ENCODE data around the gene RSBN1L. TPM values are rescaled to one million over a fixed set of nuclear protein-coding genes. Genes with fewer than 3 reads are reported as not detected.
"Not testable (repeated sequence)": the region's sequence is repeated elsewhere in the genome, so short reads cannot be mapped to it uniquely, and the experiment has no call there.

RSBN1L gene
- total RNA-seq, 2 donors from 2014 or later: 14.9 to 19.2 TPM

- ATAC-seq (replicated peaks in 1 of 2): no peak
- Mint-ChIP-seq H3K9me3 (no peaks in the 10 kb centered on the region), H3K4me1 (ENCODE audit: low read depth) (peaks cover 9% of the 10 kb centered on the region), H3K27me3 (ENCODE audit: low read depth) (no peaks in the 10 kb centered on the region), H3K4me3 (no peak overlapping the region), H3K27ac (no peak overlapping the region), H3K36me3 (ENCODE audit: insufficient read depth in 2 of 2) (peaks cover 3 to 14% of the 10 kb centered on the region in 2 donors)
- DNase-seq: no peak
Observed at GRCh38 chr7:77770316-77770715, 74.1 kb downstream of the RSBN1L start.

DNA sequence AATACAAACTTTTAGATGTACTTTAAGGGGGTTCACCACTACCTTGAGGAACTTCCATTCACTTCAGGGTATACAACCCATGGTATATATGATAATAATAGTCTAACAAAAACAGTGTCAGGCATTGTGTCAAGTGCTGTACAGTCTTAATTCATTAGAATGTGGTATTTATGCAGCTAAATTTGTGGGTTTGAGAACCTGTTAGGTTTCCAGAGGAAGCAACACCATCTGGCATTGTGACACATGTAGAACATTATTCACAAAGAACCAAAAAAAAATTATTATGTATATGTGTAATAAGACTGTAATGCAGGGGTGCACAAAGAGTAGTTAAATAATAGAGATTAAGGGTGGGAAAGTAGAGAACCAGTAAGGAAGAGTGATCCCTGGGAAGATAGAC, 75.6 kb downstream of the RSBN1L start:
- Mint-ChIP-seq H3K4me1 (ENCODE audit: low read depth) (peaks cover 5% of the 10 kb centered on the region), H3K27ac (peak overlapping the region; percentile 6), H3K36me3 (ENCODE audit: insufficient read depth in 2 of 2) (peaks cover 3 to 21% of the 10 kb centered on the region in 2 donors), H3K4me3 (no peak overlapping the region), H3K27me3 (ENCODE audit: low read depth) (no peaks in the 10 kb centered on the region), H3K9me3 (no peaks in the 10 kb centered on the region)
- ATAC-seq (replicated peaks in 1 of 2): no peak
- DNase-seq: no peak

DNA sequence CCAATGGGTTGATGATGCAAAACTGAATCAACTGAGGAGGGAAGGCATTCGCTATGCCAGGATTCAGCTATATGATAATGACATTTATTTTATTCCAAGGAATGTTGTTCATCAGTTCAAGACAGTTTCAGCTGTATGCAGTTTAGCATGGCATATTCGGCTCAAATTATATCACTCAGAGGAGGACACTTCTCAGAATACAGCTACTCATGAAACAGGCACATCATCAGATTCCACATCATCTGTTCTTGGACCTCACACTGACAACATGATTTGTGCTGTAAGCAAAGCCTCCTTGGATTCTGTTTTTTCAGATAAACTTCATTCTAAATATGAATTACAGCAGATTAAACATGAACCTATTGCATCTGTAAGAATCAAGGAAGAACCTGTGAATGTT, 82.3 kb downstream of the RSBN1L start:
- Mint-ChIP-seq H3K36me3 (ENCODE audit: insufficient read depth in 2 of 2) (peaks cover 0 to 20% of the 10 kb centered on the region in 2 donors), H3K4me3 (no peak overlapping the region), H3K27ac (no peak overlapping the region), H3K4me1 (ENCODE audit: low read depth) (no peaks in the 10 kb centered on the region), H3K27me3 (ENCODE audit: low read depth) (no peaks in the 10 kb centered on the region), H3K9me3 (no peaks in the 10 kb centered on the region)
- no peak for ATAC-seq (replicated peaks in 1 of 2)
- DNase-seq: no peak

DNA sequence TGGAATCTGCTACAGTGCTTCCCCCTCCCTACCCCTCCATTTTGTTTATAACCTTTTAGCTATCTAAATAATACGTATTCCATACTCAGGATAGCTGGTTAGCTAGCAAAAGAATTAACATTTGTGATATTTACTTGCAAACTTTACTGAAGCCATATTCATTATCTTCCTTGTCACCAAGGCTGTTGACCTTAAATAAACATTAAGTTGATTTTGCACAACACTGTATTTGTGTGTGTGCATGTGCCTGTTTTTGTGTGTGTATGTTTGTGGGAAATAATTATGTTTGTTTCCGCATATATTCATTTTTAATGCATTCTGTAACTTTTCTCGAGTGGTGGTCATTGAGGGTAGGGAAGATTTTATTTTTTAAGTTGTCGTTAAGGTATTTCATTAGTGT, 86.1 kb downstream of the RSBN1L start:
- no peak for ATAC-seq (replicated peaks in 1 of 2)
- Mint-ChIP-seq H3K9me3 (no peaks in the 10 kb centered on the region), H3K36me3 (ENCODE audit: insufficient read depth in 2 of 2) (peaks cover 0 to 23% of the 10 kb centered on the region in 2 donors), H3K27ac (no peak overlapping the region), H3K4me1 (ENCODE audit: low read depth) (no peaks in the 10 kb centered on the region), H3K27me3 (ENCODE audit: low read depth) (no peaks in the 10 kb centered on the region), H3K4me3 (no peak overlapping the region)
- no peak for DNase-seq

DNA sequence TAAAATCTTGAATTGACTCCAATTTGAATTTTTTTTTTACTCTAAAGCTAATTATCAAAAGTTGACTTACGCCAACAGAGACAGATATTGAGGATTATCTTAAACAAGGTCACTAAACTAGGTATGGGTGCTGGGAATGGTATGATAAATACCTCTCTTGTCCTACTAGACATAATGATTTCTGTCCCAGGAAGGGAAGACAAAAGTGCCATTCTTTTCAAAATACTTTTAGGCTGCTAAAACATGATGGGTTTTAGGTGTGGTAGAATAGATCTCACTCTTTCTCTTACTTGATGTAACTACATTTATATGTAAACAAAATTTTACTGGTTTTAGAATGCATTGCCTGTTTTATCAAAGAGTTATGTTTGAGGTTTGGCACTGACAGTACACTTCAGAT, 86.9 kb downstream of the RSBN1L start:
- H3K27ac Mint-ChIP-seq: no peak overlapping the region
- no peak overlapping the region for H3K4me3 Mint-ChIP-seq
- H3K4me1 Mint-ChIP-seq (ENCODE audit: low read depth): no peaks in the 10 kb centered on the region
- ATAC-seq (replicated peaks in 1 of 2): no peak
- H3K36me3 Mint-ChIP-seq (ENCODE audit: insufficient read depth in 2 of 2): peaks cover 0 to 22% of the 10 kb centered on the region in 2 donors
- no peak for DNase-seq
- no peaks in the 10 kb centered on the region for H3K27me3 Mint-ChIP-seq (ENCODE audit: low read depth)
- H3K9me3 Mint-ChIP-seq: no peaks in the 10 kb centered on the region

DNA sequence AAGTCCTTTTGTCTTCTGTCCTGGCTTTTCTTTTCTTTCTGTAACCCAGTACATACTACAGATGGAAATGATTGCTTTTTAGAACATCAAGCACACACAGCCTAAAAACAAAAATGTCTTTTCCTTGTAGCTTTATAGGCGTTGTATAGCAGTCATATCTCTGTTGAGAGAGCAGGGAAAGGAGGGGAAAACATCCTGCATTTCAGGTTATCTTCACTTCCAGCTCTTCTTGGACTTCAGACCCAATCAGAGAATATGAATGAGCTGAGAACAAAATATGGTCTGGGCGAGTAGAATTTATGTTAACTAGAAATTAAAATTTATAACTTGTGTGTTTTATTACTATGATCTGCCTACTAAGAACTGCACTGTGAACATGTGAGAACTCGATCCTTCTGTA, 87.3 kb downstream of the RSBN1L start:
- Mint-ChIP-seq H3K4me1 (ENCODE audit: low read depth) (no peaks in the 10 kb centered on the region), H3K4me3 (no peak overlapping the region), H3K27me3 (ENCODE audit: low read depth) (no peaks in the 10 kb centered on the region), H3K27ac (no peak overlapping the region), H3K36me3 (ENCODE audit: insufficient read depth in 2 of 2) (peaks cover 0 to 20% of the 10 kb centered on the region in 2 donors), H3K9me3 (no peaks in the 10 kb centered on the region)
- DNase-seq: no peak
- ATAC-seq (replicated peaks in 1 of 2): no peak

DNA sequence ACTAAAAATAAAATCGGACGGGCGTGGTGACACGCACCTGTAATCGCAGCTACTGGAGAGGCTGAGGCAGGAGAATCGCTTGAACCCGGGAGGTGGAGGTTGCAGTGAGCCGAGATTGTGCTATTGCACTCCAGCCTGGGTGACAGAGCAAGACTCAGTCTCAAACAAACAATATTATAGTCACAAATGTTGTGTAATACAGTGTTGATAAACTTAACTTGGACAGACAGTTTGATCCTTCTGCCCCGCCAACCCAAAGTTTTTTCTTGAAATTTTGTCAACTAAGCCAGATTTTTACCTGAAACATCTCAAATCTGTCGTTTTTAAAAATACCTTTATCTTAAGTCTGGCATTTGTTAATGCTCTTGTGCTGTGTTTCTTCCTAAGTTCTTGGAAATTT, 88.2 kb downstream of the RSBN1L start:
- not testable (repeated sequence) for H3K27me3 Mint-ChIP-seq (ENCODE audit: low read depth); ATAC-seq (replicated peaks in 1 of 2); H3K9me3 Mint-ChIP-seq; DNase-seq; H3K4me1 Mint-ChIP-seq (ENCODE audit: low read depth); H3K27ac Mint-ChIP-seq; H3K4me3 Mint-ChIP-seq
- peaks cover 2 to 18% of the 10 kb centered on the region in 2 donors for H3K36me3 Mint-ChIP-seq (ENCODE audit: insufficient read depth in 2 of 2)

- DNase-seq (no peak), ATAC-seq (replicated peaks in 1 of 2) (no peak)
- H3K9me3 Mint-ChIP-seq: no peaks in the 10 kb centered on the region
- no peaks in the 10 kb centered on the region for H3K4me1 Mint-ChIP-seq (ENCODE audit: low read depth)
- no peaks in the 10 kb centered on the region for H3K27me3 Mint-ChIP-seq (ENCODE audit: low read depth)
- H3K27ac Mint-ChIP-seq: no peak overlapping the region
- H3K36me3 Mint-ChIP-seq (ENCODE audit: insufficient read depth in 2 of 2): peaks cover 2 to 18% of the 10 kb centered on the region in 2 donors
- no peak overlapping the region for H3K4me3 Mint-ChIP-seq
Observed at GRCh38 chr7:77786018-77786417, 89.8 kb downstream of the RSBN1L start.

DNA sequence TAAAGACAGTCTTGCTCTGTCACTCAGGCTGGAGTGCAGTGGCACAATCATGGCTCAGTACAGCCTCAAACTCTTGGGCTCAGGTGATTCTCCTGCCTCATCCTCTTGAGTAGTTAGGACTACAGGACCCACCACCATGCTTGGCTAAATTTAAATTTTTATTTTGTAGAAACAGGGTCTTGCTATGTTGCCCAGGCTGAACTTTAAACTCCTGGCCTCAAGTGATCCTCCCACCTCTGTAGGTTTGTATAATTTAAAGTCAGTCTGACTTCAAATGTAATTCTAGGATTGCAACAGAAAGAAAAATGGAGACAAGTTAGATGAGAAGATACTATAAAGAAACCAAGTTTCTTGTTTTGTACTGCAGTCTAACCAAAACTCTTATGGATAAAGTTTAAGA, 90.5 kb downstream of the RSBN1L start:
- H3K27ac Mint-ChIP-seq: no peak overlapping the region
- H3K4me3 Mint-ChIP-seq: no peak overlapping the region
- ATAC-seq (replicated peaks in 1 of 2) (no peak), DNase-seq (no peak)
- H3K9me3 Mint-ChIP-seq: no peaks in the 10 kb centered on the region
- no peaks in the 10 kb centered on the region for H3K4me1 Mint-ChIP-seq (ENCODE audit: low read depth)
- H3K36me3 Mint-ChIP-seq (ENCODE audit: insufficient read depth in 2 of 2): peaks cover 2 to 18% of the 10 kb centered on the region in 2 donors
- no peaks in the 10 kb centered on the region for H3K27me3 Mint-ChIP-seq (ENCODE audit: low read depth)

GRCh38 chr7:77788327-77788902, 92.2 kb downstream of the RSBN1L start:
- Mint-ChIP-seq H3K4me3 (no peak overlapping the region), H3K36me3 (ENCODE audit: insufficient read depth in 2 of 2) (peaks cover 2 to 16% of the 10 kb centered on the region in 2 donors), H3K9me3 (no peaks in the 10 kb centered on the region), H3K27ac (peak overlapping the region; percentile 22), H3K27me3 (ENCODE audit: low read depth) (no peaks in the 10 kb centered on the region), H3K4me1 (ENCODE audit: low read depth) (no peaks in the 10 kb centered on the region)
- ATAC-seq (replicated peaks in 1 of 2) (no peak), DNase-seq (no peak)

GRCh38 chr7:77791336-77791735, 95.1 kb downstream of the RSBN1L start:
- peaks cover 0 to 2% of the 10 kb centered on the region in 2 donors for H3K36me3 Mint-ChIP-seq (ENCODE audit: insufficient read depth in 2 of 2)
- no peaks in the 10 kb centered on the region for H3K9me3 Mint-ChIP-seq
- no peak overlapping the region for H3K4me3 Mint-ChIP-seq
- DNase-seq (no peak), ATAC-seq (replicated peaks in 1 of 2) (no peak)
- no peak overlapping the region for H3K27ac Mint-ChIP-seq
- peaks cover 15% of the 10 kb centered on the region for H3K4me1 Mint-ChIP-seq (ENCODE audit: low read depth)
- H3K27me3 Mint-ChIP-seq (ENCODE audit: low read depth): no peaks in the 10 kb centered on the region

DNA sequence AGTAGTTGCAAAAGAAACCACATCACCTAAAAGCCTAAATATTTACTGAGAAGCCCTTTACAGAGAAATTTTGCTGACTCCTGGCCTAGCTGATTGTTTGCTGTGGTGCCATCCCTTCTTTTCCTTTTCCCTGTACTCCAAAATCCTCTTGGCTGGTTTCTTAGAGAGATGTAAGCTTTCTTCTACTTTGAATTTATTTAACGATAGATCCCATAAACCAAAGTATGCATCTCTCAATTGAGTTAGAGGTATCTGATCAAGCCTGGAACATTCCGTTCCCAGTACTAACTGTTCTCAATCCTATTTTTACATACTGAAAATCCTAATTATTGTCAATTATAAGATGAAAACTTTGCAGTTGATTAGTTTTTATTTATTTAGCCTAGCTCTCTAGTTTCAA, 95.7 kb downstream of the RSBN1L start:
- ATAC-seq (replicated peaks in 1 of 2) (no peak), DNase-seq (no peak)
- H3K4me3 Mint-ChIP-seq: no peak overlapping the region
- H3K4me1 Mint-ChIP-seq (ENCODE audit: low read depth): peaks cover 20% of the 10 kb centered on the region
- no peaks in the 10 kb centered on the region for H3K9me3 Mint-ChIP-seq
- peaks cover 0 to 2% of the 10 kb centered on the region in 2 donors for H3K36me3 Mint-ChIP-seq (ENCODE audit: insufficient read depth in 2 of 2)
- no peaks in the 10 kb centered on the region for H3K27me3 Mint-ChIP-seq (ENCODE audit: low read depth)
- H3K27ac Mint-ChIP-seq: peak overlapping the region; percentile 49

DNA sequence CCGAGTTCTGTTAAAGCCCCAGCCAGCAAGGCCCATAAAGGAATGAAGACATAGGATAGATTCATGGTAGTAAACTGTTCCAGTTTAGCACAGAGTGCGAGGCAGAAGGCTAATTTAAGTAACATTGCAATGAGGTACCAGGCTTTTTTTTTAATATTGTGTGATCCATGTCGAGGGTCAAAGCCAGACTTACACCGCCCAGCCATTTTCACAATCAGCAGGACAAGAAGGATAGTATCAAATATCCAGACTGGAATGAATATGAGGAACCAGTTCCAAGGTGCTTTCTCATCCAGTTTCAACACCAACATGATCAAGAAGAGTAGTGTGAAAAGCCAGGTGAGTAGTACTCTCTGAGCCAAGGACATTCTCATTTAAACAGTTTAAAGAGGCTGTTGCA, 97.7 kb downstream of the RSBN1L start:
- Mint-ChIP-seq H3K27me3 (ENCODE audit: low read depth) (no peaks in the 10 kb centered on the region), H3K9me3 (no peaks in the 10 kb centered on the region), H3K4me3 (no peak overlapping the region), H3K4me1 (ENCODE audit: low read depth) (peaks cover 29% of the 10 kb centered on the region), H3K27ac (peak overlapping the region; percentile 79), H3K36me3 (ENCODE audit: insufficient read depth in 2 of 2) (peaks cover 2 to 4% of the 10 kb centered on the region in 2 donors)
- no peak for ATAC-seq (replicated peaks in 1 of 2)
- DNase-seq: no peak

DNA sequence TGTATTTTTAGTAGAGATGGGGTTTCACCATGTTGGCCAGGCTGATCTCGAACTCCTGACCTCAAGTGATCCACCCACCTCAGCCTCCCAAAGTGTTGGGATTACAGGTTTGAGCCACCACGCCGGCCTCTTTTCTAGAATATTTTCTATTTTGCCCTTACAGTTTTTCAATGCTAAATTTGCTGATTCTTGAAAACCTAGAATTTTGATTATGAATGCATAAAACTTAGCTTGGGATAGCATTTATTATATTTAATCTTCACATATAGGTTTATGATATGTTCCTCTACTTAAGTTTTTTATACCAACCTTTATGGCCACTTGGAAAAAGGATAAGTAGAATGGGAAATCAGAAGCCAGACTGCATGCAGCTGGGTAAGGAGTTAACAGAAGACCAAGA, 99.8 kb downstream of the RSBN1L start:
- ATAC-seq (replicated peaks in 1 of 2): no peak
- Mint-ChIP-seq H3K4me1 (ENCODE audit: low read depth) (peaks cover 44% of the 10 kb centered on the region), H3K9me3 (no peaks in the 10 kb centered on the region), H3K4me3 (peak overlapping the region; percentile 44 to 97), H3K36me3 (ENCODE audit: insufficient read depth in 2 of 2) (peaks cover 2 to 6% of the 10 kb centered on the region in 2 donors), H3K27ac (peak overlapping the region; percentile 56), H3K27me3 (ENCODE audit: low read depth) (no peaks in the 10 kb centered on the region)
- DNase-seq: no peak

All from activated T-cell treated with anti-CD3 and anti-CD28 coated beads, Interleukin-2, amount 50 U/mL, for 72 hours (primary cell).